Measurements from ENCODE around the gene CDC42BPB. TPM values are rescaled to one million over a fixed set of nuclear protein-coding genes. Genes with fewer than 3 reads are reported as not detected.

The CDC42BPB gene
- total RNA-seq, 1 donor from 2014 or later = 103 TPM

- DNase-seq (ENCODE audit: low spot score in 2 of 2, unreplicated experiment in 2 of 2) = no peak
- Mint-ChIP-seq H3K9me3 (no peaks in the 10 kb centered on the region), H3K27me3 (ENCODE audit: low read depth) (no peaks in the 10 kb centered on the region), H3K4me3 (no peak overlapping the region), H3K4me1 (no peaks in the 10 kb centered on the region), H3K27ac (no peak overlapping the region), H3K36me3 (peaks cover 27% of the 10 kb centered on the region)
- no peak for TF ChIP-seq CTCF (IDR thresholded peaks at IDR 0.05; ENCODE audit: unreplicated experiment)
Observed at GRCh38 chr14:102883554-102883953, 173.8 kb downstream of the CDC42BPB start.

DNA sequence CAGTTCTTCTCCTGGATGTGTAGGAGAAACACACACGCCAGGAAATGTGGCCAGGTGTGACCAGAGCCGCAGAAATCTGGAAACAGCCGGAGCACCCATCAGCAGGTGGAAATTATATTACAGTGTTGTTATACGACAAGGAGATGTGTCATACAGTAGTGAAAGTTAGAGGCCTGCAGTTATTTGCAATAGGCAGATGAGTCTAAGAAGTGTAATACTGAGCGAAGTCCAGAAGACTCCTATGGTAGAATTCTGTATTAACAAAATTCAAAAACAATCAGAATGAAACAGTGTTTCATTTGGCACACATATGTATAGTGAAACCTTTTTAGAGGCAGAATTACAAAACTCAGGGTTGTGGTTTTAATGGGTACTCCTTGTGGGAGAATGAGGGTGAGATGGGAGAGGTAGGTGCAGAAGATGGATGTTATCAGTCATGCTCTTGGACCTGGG, 174.2 kb downstream of the CDC42BPB start:
- Mint-ChIP-seq H3K36me3 (peaks cover 23% of the 10 kb centered on the region), H3K9me3 (no peaks in the 10 kb centered on the region), H3K4me3 (no peak overlapping the region), H3K4me1 (no peaks in the 10 kb centered on the region), H3K27ac (no peak overlapping the region), H3K27me3 (ENCODE audit: low read depth) (no peaks in the 10 kb centered on the region)
- TF ChIP-seq CTCF (IDR thresholded peaks at IDR 0.05; ENCODE audit: unreplicated experiment) = no peak
- no peak for DNase-seq (ENCODE audit: low spot score in 2 of 2, unreplicated experiment in 2 of 2)

Other genes with a start within 250 kb of the CDC42BPB start
- gene AMN, start 134.9 kb downstream of the CDC42BPB start, total RNA-seq = 2.5 to 3.5 TPM (median 2.7 TPM) in 3 replicates
- not detected in 3 replicates for gene LBHD2, start 26.7 kb upstream of the CDC42BPB start, total RNA-seq
- gene EXOC3L4, start 37.2 kb upstream of the CDC42BPB start, total RNA-seq = 0.18 TPM in 1 of 3 replicates, not detected in the others
- 101 to 119 TPM (median 108 TPM) in 3 replicates for gene TNFAIP2, start 65.9 kb upstream of the CDC42BPB start, total RNA-seq

Data from mesothelial cell of epicardium (in vitro differentiated cells).